Mesenchymal stem cell (in vitro differentiated cells and primary cell): ENCODE results near the gene ZNF593. TPM values are rescaled to one million over a fixed set of nuclear protein-coding genes. Genes with fewer than 3 reads are reported as not detected.

ENCODE experiments used
- DNase-seq: peaks from one replicate; pipeline ENCODE4 v3.0.0-alpha.2; 2013
- H2AFZ ChIP-seq: one replicate; pipeline ENCODE4 v1.6.1; 2013; ENCODE audit warnings: low read depth, mild to moderate bottlenecking, control low read depth, inconsistent platforms, low read length, moderate library complexity
- H2AK5ac ChIP-seq: 2 replicates; pipeline ENCODE4 v1.6.1; 2013; ENCODE audit warnings: low read length, moderate library complexity, mild to moderate bottlenecking, inconsistent platforms; ENCODE audit not compliant: severe bottlenecking
- H2BK120ac ChIP-seq: one replicate; pipeline ENCODE4 v1.6.1; 2013; ENCODE audit warnings: low read depth, mild to moderate bottlenecking, inconsistent platforms, low read length, moderate library complexity
- H2BK12ac ChIP-seq, 2 experiments: one replicate each; pipeline ENCODE4 v1.6.1; 2013; ENCODE audit warnings: inconsistent platforms in 2 of 2, low read length in 2 of 2, mild to moderate bottlenecking in 2 of 2, moderate library complexity in 2 of 2, control low read depth in 1 of 2
- H2BK15ac ChIP-seq: one replicate; pipeline ENCODE4 v1.6.1; 2013; ENCODE audit warnings: mild to moderate bottlenecking, low read depth, inconsistent platforms; ENCODE audit not compliant: poor library complexity, severe bottlenecking
- H2BK5ac ChIP-seq: 2 replicates; pipeline ENCODE4 v1.6.1; 2013; ENCODE audit warnings: low read depth, mild to moderate bottlenecking, low read length, control low read depth, inconsistent platforms; ENCODE audit not compliant: poor library complexity, severe bottlenecking
- H3K14ac ChIP-seq, 2 experiments: one replicate each; pipeline ENCODE4 v1.6.1; 2013; ENCODE audit warnings: inconsistent platforms in 2 of 2, low read length in 2 of 2, control low read depth in 1 of 2, mild to moderate bottlenecking in 1 of 2, moderate library complexity in 1 of 2
- H3K18ac ChIP-seq, 2 experiments: one replicate each; pipeline ENCODE4 v1.6.1; 2013; ENCODE audit warnings: inconsistent platforms in 2 of 2, low read length in 2 of 2, control low read depth in 1 of 2, low read depth in 1 of 2, mild to moderate bottlenecking in 1 of 2
- H3K23ac ChIP-seq, 2 experiments: one replicate each; pipeline ENCODE4 v1.6.1; 2013; ENCODE audit warnings: inconsistent platforms in 2 of 2, low read length in 2 of 2, mild to moderate bottlenecking in 2 of 2, moderate library complexity in 2 of 2, control low read depth in 1 of 2
- H3K27ac ChIP-seq: 2 replicates; pipeline ENCODE4 v1.5.1; 2013; ENCODE audit warnings: mild to moderate bottlenecking, moderate library complexity, low read length, control low read depth, inconsistent platforms; ENCODE audit not compliant: poor library complexity, severe bottlenecking
- H3K27me3 ChIP-seq, 2 experiments: 2 replicates each; pipeline versions ENCODE4 v1.6.1 to v1.7.0; 2013; ENCODE audit warnings: low read length in 2 of 2, mild to moderate bottlenecking in 2 of 2, moderate library complexity in 2 of 2, control low read depth in 1 of 2, inconsistent platforms in 1 of 2; ENCODE audit not compliant: control insufficient read depth in 1 of 2, insufficient read depth in 1 of 2
- H3K36me3 ChIP-seq, 2 experiments: 2 replicates each; pipeline versions ENCODE4 v1.6.1 to v1.7.0; 2013; ENCODE audit warnings: low read length in 2 of 2, control low read depth in 1 of 2, inconsistent platforms in 1 of 2, low read depth in 1 of 2, mild to moderate bottlenecking in 1 of 2; ENCODE audit not compliant: insufficient read depth in 2 of 2, control insufficient read depth in 1 of 2
- H3K4ac ChIP-seq, 2 experiments: one replicate each; pipeline ENCODE4 v1.6.1; 2013; ENCODE audit warnings: inconsistent platforms in 2 of 2, low read length in 2 of 2, mild to moderate bottlenecking in 2 of 2, moderate library complexity in 2 of 2, control low read depth in 1 of 2, low read depth in 1 of 2
- H3K4me1 ChIP-seq: 2 replicates; pipeline ENCODE4 v1.6.1; 2013; ENCODE audit warnings: low read depth, low read length, control low read depth; ENCODE audit not compliant: control insufficient read depth, insufficient read depth
- H3K4me2 ChIP-seq: 2 replicates; pipeline ENCODE4 v1.6.1; 2013; ENCODE audit warnings: low read length, mild to moderate bottlenecking, inconsistent platforms; ENCODE audit not compliant: poor library complexity, severe bottlenecking
- H3K4me3 ChIP-seq, 2 experiments: 2 replicates each; pipeline versions ENCODE4 v1.5.1 to v1.7.0; 2013; ENCODE audit warnings: low read length in 2 of 2, mild to moderate bottlenecking in 2 of 2, control low read depth in 1 of 2, low read depth in 1 of 2; ENCODE audit not compliant: insufficient read depth in 1 of 2
- H3K79me1 ChIP-seq: replicated peaks from 2 replicates; pipeline ENCODE4 v1.6.1; 2013; ENCODE audit warnings: mild to moderate bottlenecking, control low read depth, low read length, inconsistent platforms; ENCODE audit not compliant: poor library complexity, severe bottlenecking
- H3K9ac ChIP-seq: 2 replicates; pipeline ENCODE4 v1.7.0; 2013; ENCODE audit warnings: mild to moderate bottlenecking, low read length, moderate library complexity
- H3K9me3 ChIP-seq: 2 replicates; pipeline ENCODE4 v1.7.0; 2013; ENCODE audit warnings: mild to moderate bottlenecking, low read length; ENCODE audit not compliant: control insufficient read depth
- H4K8ac ChIP-seq: one replicate; pipeline ENCODE4 v1.6.1; 2013; ENCODE audit warnings: inconsistent platforms, mild to moderate bottlenecking, low read length, moderate library complexity
- H4K91ac ChIP-seq: one replicate; pipeline ENCODE4 v1.6.1; 2013; ENCODE audit warnings: mild to moderate bottlenecking, low read length, inconsistent platforms
- WGBS: methylation state at CpG from one replicate; pipeline ENCODE4 v1.1.7; 2013; ENCODE audit warnings: mixed read lengths; 5-methylcytosine and 5-hydroxymethylcytosine counted together
- polyA plus RNA-seq, 2 experiments: library from polyadenylated mRNA; stranded (reverse); fragments of 200-250 nt; gene quantifications; one replicate each; pipeline ENCODE4 v1.2.3, GENCODE V29; 2013

ZNF593 gene
- polyA plus RNA-seq (2013, experiment 1 of 2): 34.0 TPM
- polyA plus RNA-seq (2013, experiment 2 of 2): 34.0 TPM

- Histone ChIP-seq H3K27ac (no peak within 1 kb of the TSS), H3K18ac (peak within 1 kb of the TSS; percentile 80 to 89), H3K4me2 (peak within 1 kb of the TSS; percentile 88), H2BK5ac (peak within 1 kb of the TSS; percentile 14), H4K8ac (peak within 1 kb of the TSS; percentile 84), H2AK5ac (no peak within 1 kb of the TSS), H3K23ac (no peak within 1 kb of the TSS), H2AFZ (peak within 1 kb of the TSS; percentile 94), H2BK120ac (peak within 1 kb of the TSS; percentile 76), H3K4ac (peak within 1 kb of the TSS; percentile 66 to 95), H3K9ac (peak within 1 kb of the TSS; percentile 95), H2BK15ac (peak within 1 kb of the TSS; percentile 95), H4K91ac (peak within 1 kb of the TSS; percentile 72), H3K14ac (peak within 1 kb of the TSS; percentile 26 to 87), H3K9me3 (no peaks in the 10 kb centered on the region), H3K4me3 (peak within 1 kb of the TSS; percentile 89), H3K36me3 (peaks cover 9 to 10% of the 10 kb centered on the region in 2 experiments), H3K27me3 (peaks cover 0 to 15% of the 10 kb centered on the region in 2 experiments), H3K4me1 (peaks cover 16% of the 10 kb centered on the region), H2BK12ac (peak within 1 kb of the TSS; percentile 11 to 57), H3K79me1 (peaks cover 20% of the 10 kb centered on the region)
- under 1% methylated on average over 67 of the region's 76 CpGs for WGBS
- DNase-seq: peak; percentile 92
Observed at GRCh38 chr1:26169669-26170471, at the start of gene ZNF593. TSS of gene ZNF593 (plus strand) at chr1:26169908. CDS start at chr1:26169984, 76 bp downstream.

- Histone ChIP-seq H3K14ac (no peak overlapping the region), H3K27me3 (no peaks in the 10 kb centered on the region), H3K4ac (no peak overlapping the region), H3K18ac (no peak overlapping the region), H3K23ac (no peak overlapping the region), H3K36me3 (peaks cover 4 to 26% of the 10 kb centered on the region in 2 experiments), H2AFZ (no peak overlapping the region), H4K8ac (no peak overlapping the region), H3K9ac (peak overlapping the region; percentile 2), H3K79me1 (peaks cover 5% of the 10 kb centered on the region), H2AK5ac (no peak overlapping the region), H3K4me3 (no peak overlapping the region), H4K91ac (no peak overlapping the region), H3K4me2 (no peak overlapping the region), H3K4me1 (no peaks in the 10 kb centered on the region), H2BK120ac (no peak overlapping the region), H2BK12ac (no peak overlapping the region), H3K27ac (no peak overlapping the region), H2BK15ac (no peak overlapping the region), H2BK5ac (no peak overlapping the region), H3K9me3 (no peaks in the 10 kb centered on the region)
- DNase-seq: peak; percentile 62
- WGBS: 65% methylated on average over 4 of the region's 8 CpGs
Observed at GRCh38 chr1:26121854-26122773, 47.6 kb upstream of the ZNF593 start.

GRCh38 chr1:26122988-26123973 lies 46.4 kb upstream of the ZNF593 start:
- Histone ChIP-seq H3K18ac (no peak overlapping the region), H3K79me1 (peaks cover 3% of the 10 kb centered on the region), H2BK15ac (no peak overlapping the region), H3K27me3 (peaks cover 0 to under 1% of the 10 kb centered on the region in 2 experiments), H2AFZ (no peak overlapping the region), H3K4me3 (no peak overlapping the region), H3K14ac (no peak overlapping the region), H3K23ac (no peak overlapping the region), H2BK120ac (no peak overlapping the region), H2BK5ac (no peak overlapping the region), H4K91ac (no peak overlapping the region), H3K4me2 (no peak overlapping the region), H3K36me3 (peaks cover 4 to 18% of the 10 kb centered on the region in 2 experiments), H4K8ac (no peak overlapping the region), H3K9ac (peak overlapping the region; percentile 24), H3K27ac (no peak overlapping the region), H3K9me3 (no peaks in the 10 kb centered on the region), H3K4ac (no peak overlapping the region), H2BK12ac (no peak overlapping the region), H2AK5ac (no peak overlapping the region), H3K4me1 (no peaks in the 10 kb centered on the region)
- WGBS: 60% methylated on average over 2 of the region's 7 CpGs
- peak; percentile 39 for DNase-seq
